H9 (cell line): Measurements from ENCODE around the gene HDAC7. TPM values are rescaled to one million over a fixed set of nuclear protein-coding genes. Genes with fewer than 3 reads are reported as not detected.

Source experiments
- DNase-seq: peaks from one replicate; pipeline ENCODE4 v3.0.0-alpha.2; 2017
- H2AFZ ChIP-seq: one replicate; pipeline ENCODE4 v1.6.1; 2013; ENCODE audit warnings: mild to moderate bottlenecking, low read length, control low read depth, moderate library complexity
- H2AK5ac ChIP-seq: 2 replicates; pipeline ENCODE4 v1.6.1; 2013; ENCODE audit warnings: low read length, control low read depth, mixed read lengths; ENCODE audit not compliant: insufficient read length
- H2BK120ac ChIP-seq: one replicate; pipeline ENCODE4 v1.6.1; 2013; ENCODE audit warnings: low read depth, mild to moderate bottlenecking, low read length, control low read depth, inconsistent platforms; ENCODE audit not compliant: poor library complexity, severe bottlenecking
- H2BK12ac ChIP-seq: 2 replicates; pipeline ENCODE4 v1.6.1; 2013; ENCODE audit warnings: low read length, control low read depth, mixed read lengths, low read depth; ENCODE audit not compliant: insufficient read length
- H2BK15ac ChIP-seq: 2 replicates; pipeline ENCODE4 v1.6.1; 2013; ENCODE audit warnings: low read depth, low read length, control low read depth
- H2BK20ac ChIP-seq: one replicate; pipeline ENCODE4 v1.6.1; 2013; ENCODE audit warnings: low read depth, mild to moderate bottlenecking, low read length, control low read depth, inconsistent platforms; ENCODE audit not compliant: poor library complexity, severe bottlenecking
- H2BK5ac ChIP-seq: 2 replicates; pipeline ENCODE4 v1.6.1; 2013; ENCODE audit warnings: low read length, control low read depth, mixed read lengths; ENCODE audit not compliant: insufficient read length
- H3K14ac ChIP-seq: 2 replicates; pipeline ENCODE4 v1.6.1; 2013; ENCODE audit warnings: low read length, control low read depth; ENCODE audit not compliant: insufficient read depth
- H3K18ac ChIP-seq: 2 replicates; pipeline ENCODE4 v1.6.1; 2013; ENCODE audit warnings: low read depth, mild to moderate bottlenecking, mixed read lengths, low read length, control low read depth; ENCODE audit not compliant: insufficient read length
- H3K23ac ChIP-seq: 2 replicates; pipeline ENCODE4 v1.6.1; 2013; ENCODE audit warnings: low read length, control low read depth, mixed read lengths, low read depth; ENCODE audit not compliant: insufficient read length
- H3K23me2 ChIP-seq: 2 replicates; pipeline ENCODE4 v1.6.1; 2013; ENCODE audit warnings: low read depth, mild to moderate bottlenecking, mixed read lengths, low read length, control low read depth; ENCODE audit not compliant: insufficient read length, poor library complexity, severe bottlenecking
- H3K27ac ChIP-seq: 2 replicates; pipeline ENCODE4 v1.5.1; 2013; ENCODE audit warnings: low read length, control low read depth, mixed read lengths, low read depth; ENCODE audit not compliant: insufficient read length
- H3K27me3 ChIP-seq: 2 replicates; pipeline ENCODE4 v1.6.1; 2013; ENCODE audit warnings: low read length, control low read depth, inconsistent platforms; ENCODE audit not compliant: insufficient read depth
- H3K4ac ChIP-seq: 2 replicates; pipeline ENCODE4 v1.6.1; 2013; ENCODE audit warnings: low read depth, mild to moderate bottlenecking, control low read depth, inconsistent platforms, low read length, moderate library complexity
- H3K4me1 ChIP-seq: 2 replicates; pipeline ENCODE4 v1.6.1; 2013; ENCODE audit warnings: low read length, control low read depth, inconsistent platforms; ENCODE audit not compliant: insufficient read depth
- H3K4me2 ChIP-seq: 2 replicates; pipeline ENCODE4 v1.6.1; 2013; ENCODE audit warnings: low read length, control low read depth, mixed read lengths; ENCODE audit not compliant: insufficient read length, insufficient read depth
- H3K56ac ChIP-seq: 2 replicates; pipeline ENCODE4 v1.6.1; 2013; ENCODE audit warnings: low read depth, mild to moderate bottlenecking, mixed read lengths, low read length, control low read depth; ENCODE audit not compliant: insufficient read length
- H3K79me1 ChIP-seq: 2 replicates; pipeline ENCODE4 v1.6.1; 2013; ENCODE audit warnings: low read depth, mild to moderate bottlenecking, moderate library complexity, low read length, control low read depth, inconsistent platforms; ENCODE audit not compliant: insufficient read depth, poor library complexity, severe bottlenecking
- H3K79me2 ChIP-seq: 2 replicates; pipeline ENCODE4 v1.6.1; 2013; ENCODE audit warnings: low read length, control low read depth, inconsistent platforms; ENCODE audit not compliant: insufficient read depth
- H3K9ac ChIP-seq: 2 replicates; pipeline ENCODE4 v1.6.1; 2013; ENCODE audit warnings: low read length, control low read depth, mixed read lengths; ENCODE audit not compliant: insufficient read length; ENCODE audit errors: extremely low read depth
- H3K9me3 ChIP-seq: one replicate; pipeline ENCODE4 v1.6.1; 2013; ENCODE audit warnings: low read depth, low read length, inconsistent platforms; ENCODE audit not compliant: control insufficient read depth
- H3T11ph ChIP-seq: one replicate; pipeline ENCODE4 v1.6.1; 2013; ENCODE audit warnings: mild to moderate bottlenecking, low read length, control low read depth, inconsistent platforms
- H4K20me1 ChIP-seq: one replicate; pipeline ENCODE4 v1.6.1; 2013; ENCODE audit not compliant: control insufficient read depth, insufficient read length, insufficient read depth
- H4K5ac ChIP-seq: 2 replicates; pipeline ENCODE4 v1.6.1; 2013; ENCODE audit warnings: low read depth, mild to moderate bottlenecking, mixed read lengths, low read length, control low read depth; ENCODE audit not compliant: insufficient read length
- H4K8ac ChIP-seq: replicated peaks from 2 replicates; pipeline ENCODE4 v1.6.1; 2013; ENCODE audit warnings: low read length, control low read depth, mixed read lengths, low read depth; ENCODE audit not compliant: insufficient read length
- H4K91ac ChIP-seq: 2 replicates; pipeline ENCODE4 v1.6.1; 2013; ENCODE audit warnings: low read depth, mild to moderate bottlenecking, moderate library complexity, mixed read lengths, low read length, control low read depth; ENCODE audit not compliant: insufficient read length
- H3K27ac Mint-ChIP-seq, 3 experiments: 2 replicates in 2 of 3; 3 replicates in 1 of 3; pipeline ENCODE4 v1.8.0; 2020 to 2021; ENCODE audit warnings: mixed read lengths in 3 of 3, mild to moderate bottlenecking in 1 of 3, moderate library complexity in 1 of 3
- H3K27me3 Mint-ChIP-seq: 2 replicates; pipeline ENCODE4 v1.8.0; 2021; ENCODE audit warnings: low read depth, mild to moderate bottlenecking, moderate library complexity, mixed read lengths
- H3K36me3 Mint-ChIP-seq, 3 experiments: 2 replicates in 2 of 3; 3 replicates in 1 of 3; pipeline ENCODE4 v1.8.0; 2020 to 2021; ENCODE audit warnings: low read depth in 3 of 3, mixed read lengths in 3 of 3; ENCODE audit not compliant: insufficient read depth in 1 of 3
- H3K4me1 Mint-ChIP-seq, 2 experiments: 2 replicates each; pipeline ENCODE4 v1.8.0; 2020; ENCODE audit warnings: mixed read lengths in 2 of 2
- H3K4me3 Mint-ChIP-seq, 2 experiments: 2 replicates in 1 of 2; 3 replicates in 1 of 2; pipeline ENCODE4 v1.8.0; 2020 to 2021; ENCODE audit warnings: mild to moderate bottlenecking in 2 of 2, mixed read lengths in 2 of 2, moderate library complexity in 1 of 2
- H3K9me3 Mint-ChIP-seq, 2 experiments: 2 replicates in 1 of 2; 3 replicates in 1 of 2; pipeline ENCODE4 v1.8.0; 2020; ENCODE audit warnings: mild to moderate bottlenecking in 2 of 2, mixed read lengths in 2 of 2, moderate library complexity in 1 of 2
- CTCF ChIP-seq: fragments of 200-600 bp; sonication (generic); conservative IDR thresholded peaks from 3 replicates; pipeline ENCODE4 v1.8.0; 2021; ENCODE audit warnings: antibody characterized with exemption, mild to moderate bottlenecking
- WGBS: extraction: QIAGEN DNeasy Blood & Tissue Kit; methylation state at CpG from one replicate; pipeline ENCODE4 v1.1.7; 2013; ENCODE audit warnings: missing lambda C conversion rate, low lambda C conversion rate, mixed read lengths; ENCODE audit not compliant: insufficient read length; ENCODE audit errors: extremely low coverage; 5-methylcytosine and 5-hydroxymethylcytosine counted together
- total RNA-seq: library from RNA; stranded (reverse); gene quantifications from 2 replicates; pipeline ENCODE4 v1.2.1, GENCODE V29; 2021

Gene HDAC7
- total RNA-seq, 1 experiment from 2014 or later = 72.1 TPM

GRCh38 chr12:47739979-47740378, 79.7 kb downstream of the HDAC7 start:
- H2AFZ ChIP-seq = no peak overlapping the region

More at GRCh38 chr12:47739979-47740378, 79.7 kb downstream of the HDAC7 start:
- Histone ChIP-seq H4K8ac (no peak overlapping the region), H3T11ph (no peak overlapping the region), H2BK5ac (no peak overlapping the region), H4K20me1 (no peaks in the 10 kb centered on the region), H2AK5ac (no peak overlapping the region), H2BK20ac (no peak overlapping the region), H2BK12ac (no peak overlapping the region), H3K4me1 (peaks cover under 1% of the 10 kb centered on the region; the same call in 1 of the 2 replicates), H3K56ac (no peak overlapping the region), H2BK120ac (no peak overlapping the region), H3K4ac (no peak overlapping the region), H3K9me3 (no peaks in the 10 kb centered on the region), H4K5ac (no peak overlapping the region), H3K27ac (no peak overlapping the region), H3K27me3 (no peaks in the 10 kb centered on the region), H3K79me1 (no peaks in the 10 kb centered on the region), H4K91ac (no peak overlapping the region), H3K9ac (no peak overlapping the region), H3K18ac (no peak overlapping the region), H3K14ac (no peak overlapping the region), H3K79me2 (no peaks in the 10 kb centered on the region), H3K4me2 (no peak overlapping the region), H2BK15ac (no peak overlapping the region), H3K23me2 (no peaks in the 10 kb centered on the region), H3K23ac (no peak overlapping the region)
- no peak overlapping the region for H3K4me3 Mint-ChIP-seq
- no peaks in the 10 kb centered on the region; a peak in 1 of 7 replicates for H3K36me3 Mint-ChIP-seq
- no CpG with 5 or more reads among the region's 12 CpGs for WGBS
- H3K27me3 Mint-ChIP-seq = peaks cover 8% of the 10 kb centered on the region
- no peak for DNase-seq
- no peak for TF ChIP-seq CTCF
- peaks cover 26 to 43% of the 10 kb centered on the region in 2 experiments for H3K4me1 Mint-ChIP-seq
- no peaks in the 10 kb centered on the region for H3K9me3 Mint-ChIP-seq
- H3K27ac Mint-ChIP-seq = peak overlapping the region in 1 of 3 experiments; percentile 44; a peak in 1 of 7 replicates
